ACC112 (cell line): Measurements from ENCODE around the gene PICALM.

Experiments
- H2AFZ ChIP-seq: fragments of 200-600 bp; sonication (generic); one replicate; pipeline ENCODE4 v1.6.0; 2017; ENCODE audit warnings: antibody characterized with exemption, low read length; ENCODE audit not compliant: unreplicated experiment
- H3K27ac ChIP-seq: fragments of 200-600 bp; sonication (generic); 2 replicates; pipeline ENCODE4 v1.5.1; 2014; ENCODE audit warnings: low read depth, mild to moderate bottlenecking, antibody characterized with exemption, low read length, moderate library complexity
- H3K27me3 ChIP-seq: fragments of 200-600 bp; sonication (generic); 2 replicates; pipeline ENCODE4 v1.6.1; 2014; ENCODE audit warnings: mild to moderate bottlenecking, antibody characterized with exemption, low read length, moderate library complexity, mixed read lengths; ENCODE audit not compliant: insufficient read depth
- H3K36me3 ChIP-seq: fragments of 200-600 bp; sonication (generic); 2 replicates; pipeline ENCODE4 v1.6.1; 2016; ENCODE audit warnings: mild to moderate bottlenecking, antibody characterized with exemption, low read length, moderate library complexity, mixed read lengths; ENCODE audit not compliant: insufficient read depth
- H3K4me1 ChIP-seq: fragments of 200-600 bp; sonication (generic); one replicate; pipeline ENCODE4 v1.6.1; 2016; ENCODE audit warnings: low read length, mixed read lengths; ENCODE audit not compliant: insufficient read depth, unreplicated experiment, control insufficient read depth
- H3K4me3 ChIP-seq: fragments of 200-600 bp; sonication (generic); 2 replicates; pipeline ENCODE4 v1.5.1; 2014; ENCODE audit warnings: mild to moderate bottlenecking, low read depth, low read length
- H3K79me2 ChIP-seq: fragments of 200-600 bp; sonication (generic); one replicate; pipeline ENCODE4 v1.6.0; 2016; ENCODE audit warnings: low read length; ENCODE audit not compliant: control insufficient read depth, unreplicated experiment, insufficient read depth

The PICALM gene

DNA sequence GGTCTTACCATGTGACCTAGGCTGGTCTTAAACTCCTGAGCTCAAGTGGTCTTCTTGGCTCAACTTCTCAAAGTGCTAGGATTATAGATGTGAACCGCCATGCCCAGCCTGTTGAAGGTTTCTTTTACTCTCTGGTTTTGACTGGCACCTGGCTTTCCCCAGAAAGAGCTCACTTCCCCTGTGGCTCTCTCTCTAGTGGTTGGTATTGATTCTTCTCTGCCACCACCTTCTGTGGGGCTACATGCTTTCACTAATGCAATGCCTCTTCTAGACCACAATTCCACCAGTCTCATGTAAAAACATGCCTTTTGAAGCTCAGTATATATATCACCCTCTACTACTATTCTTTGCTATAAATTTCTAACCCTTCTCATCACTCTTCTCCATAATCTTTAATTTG is 146.5 kb downstream of the PICALM start:
- Histone ChIP-seq H2AFZ (no peak overlapping the region), H3K36me3 (no peaks in the 10 kb centered on the region), H3K27ac (no peak overlapping the region), H3K4me1 (peaks cover 8% of the 10 kb centered on the region), H3K27me3 (peaks cover 11% of the 10 kb centered on the region), H3K79me2 (no peaks in the 10 kb centered on the region), H3K4me3 (no peak overlapping the region)

- Histone ChIP-seq H3K36me3 (no peaks in the 10 kb centered on the region), H3K27me3 (peaks cover 17% of the 10 kb centered on the region), H3K4me3 (no peak overlapping the region), H2AFZ (no peak overlapping the region), H3K27ac (no peak overlapping the region; the same call in 1 of the 2 replicates), H3K79me2 (no peaks in the 10 kb centered on the region), H3K4me1 (peaks cover 8% of the 10 kb centered on the region)
These were observed 149.7 kb downstream of the PICALM start for GRCh38 chr11:85918910-85919794.

GRCh38 chr11:85914425-85914824 is 154.5 kb downstream of the PICALM start:
- H3K36me3 ChIP-seq, result no peaks in the 10 kb centered on the region

GRCh38 chr11:85913513-85913912 is 155.4 kb downstream of the PICALM start:
- Histone ChIP-seq H3K27ac (no peak overlapping the region), H3K4me3 (no peak overlapping the region), H2AFZ (no peak overlapping the region), H3K36me3 (no peaks in the 10 kb centered on the region), H3K79me2 (no peaks in the 10 kb centered on the region), H3K27me3 (peaks cover 18% of the 10 kb centered on the region), H3K4me1 (no peaks in the 10 kb centered on the region)

More at GRCh38 chr11:85914425-85914824, 154.5 kb downstream of the PICALM start:
- peaks cover 18% of the 10 kb centered on the region for H3K27me3 ChIP-seq
- no peak overlapping the region for H3K4me3 ChIP-seq
- H3K4me1 ChIP-seq, result peaks cover 7% of the 10 kb centered on the region
- H2AFZ ChIP-seq, result no peak overlapping the region
- H3K27ac ChIP-seq, result no peak overlapping the region
- no peaks in the 10 kb centered on the region for H3K79me2 ChIP-seq

GRCh38 chr11:85912414-85912813 is 156.5 kb downstream of the PICALM start:
- Histone ChIP-seq H3K36me3 (no peaks in the 10 kb centered on the region), H3K79me2 (no peaks in the 10 kb centered on the region), H2AFZ (no peak overlapping the region), H3K27me3 (peaks cover 18% of the 10 kb centered on the region), H3K4me3 (no peak overlapping the region), H3K27ac (no peak overlapping the region), H3K4me1 (no peaks in the 10 kb centered on the region)
